H1 (cell line): ENCODE measurements around the gene SLC1A4. TPM values are rescaled to one million over a fixed set of nuclear protein-coding genes. Genes with fewer than 3 reads are reported as not detected.
A peak's percentile ranks its signal among the peaks of the same experiment; 100 is the strongest.

Experiments used
- CTCF ChIA-PET: fragments of 300-600 bp; sonication (Branson Sonifier 250); formaldehyde crosslinking; loops from one replicate; lab custom pipeline; 2021; ENCODE audit not compliant: partially characterized antibody; lab: Charles Lee
- POLR2A ChIA-PET: fragments of 300-600 bp; sonication (Branson Sonifier 250); formaldehyde crosslinking; loops from one replicate; lab custom pipeline; 2021; ENCODE audit warnings: inconsistent platforms; ENCODE audit not compliant: partially characterized antibody; lab: Charles Lee
- DNase-seq, 2 experiments: peaks; one replicate each; pipeline versions ENCODE4 v3.0.0 to v3.0.0-alpha.2; 2010 to 2022; ENCODE audit warnings: low spot score in 2 of 2, low read depth in 1 of 2, mixed read lengths in 1 of 2
- FAIRE-seq: peaks from 2 replicates; lab custom pipeline; 2011; peaks lifted over from hg19 to GRCh38; lab: Jason Lieb, UNC
- H2AFZ ChIP-seq: 2 replicates; pipeline ENCODE4 v1.8.1; 2012; ENCODE audit warnings: low read length, inconsistent platforms
- H2AK5ac ChIP-seq: 2 replicates; pipeline ENCODE4 v1.6.1; 2013; ENCODE audit warnings: low read depth, low read length
- H2BK120ac ChIP-seq: replicated peaks from 2 replicates; pipeline ENCODE3; 2013; ENCODE audit warnings: low read depth, low read length, inconsistent platforms
- H2BK12ac ChIP-seq: 2 replicates; pipeline ENCODE4 v1.6.1; 2013; ENCODE audit warnings: low read depth, low read length
- H2BK15ac ChIP-seq: 2 replicates; pipeline ENCODE4 v1.6.1; 2013; ENCODE audit warnings: low read length
- H2BK20ac ChIP-seq: 2 replicates; pipeline ENCODE4 v1.6.1; 2013; ENCODE audit warnings: low read length
- H2BK5ac ChIP-seq: 2 replicates; pipeline ENCODE4 v1.6.1; 2013; ENCODE audit warnings: low read depth, low read length
- H3K14ac ChIP-seq: 2 replicates; pipeline ENCODE4 v1.6.1; 2013; ENCODE audit warnings: inconsistent platforms; ENCODE audit not compliant: insufficient read length
- H3K18ac ChIP-seq: 2 replicates; pipeline ENCODE4 v1.6.1; 2013; ENCODE audit warnings: low read length; ENCODE audit errors: extremely low read depth
- H3K23ac ChIP-seq: 2 replicates; pipeline ENCODE4 v1.6.1; 2013; ENCODE audit warnings: inconsistent platforms; ENCODE audit not compliant: insufficient read length
- H3K23me2 ChIP-seq: 2 replicates; pipeline ENCODE4 v1.6.1; 2013; ENCODE audit warnings: low read depth, low read length
- H3K27ac ChIP-seq: 2 replicates; pipeline ENCODE4 v1.6.1; 2011; ENCODE audit warnings: low read depth, low read length, inconsistent platforms
- H3K27me3 ChIP-seq, 4 experiments: replicated peaks in 1 of 4; 1 replicate in 1 of 4; 2 replicates in 3 of 4; pipeline versions ENCODE4 v1.6.1 to v1.8.1; 2011 to 2013; ENCODE audit warnings: low read length in 3 of 4, mild to moderate bottlenecking in 3 of 4, inconsistent platforms in 2 of 4, mixed read lengths in 2 of 4, moderate library complexity in 1 of 4; ENCODE audit not compliant: control insufficient read depth in 3 of 4, insufficient read depth in 3 of 4; ENCODE audit errors: extremely low read depth in 1 of 4
- H3K36me3 ChIP-seq, 4 experiments: 2 replicates each; pipeline versions ENCODE4 v1.6.1 to v1.8.1; 2011 to 2013; ENCODE audit warnings: mild to moderate bottlenecking in 4 of 4, low read length in 3 of 4, moderate library complexity in 2 of 4, control low read depth in 1 of 4, inconsistent platforms in 1 of 4; ENCODE audit not compliant: insufficient read depth in 4 of 4, control insufficient read depth in 2 of 4
- H3K4ac ChIP-seq: replicated peaks from 2 replicates; pipeline ENCODE3; 2013; ENCODE audit warnings: low read length, low read depth, mixed read lengths, inconsistent platforms; ENCODE audit not compliant: insufficient read length
- H3K4me1 ChIP-seq, 4 experiments: replicated peaks in 1 of 4; 1 replicate in 1 of 4; 2 replicates in 3 of 4; pipeline versions ENCODE4 v1.6.1 to v1.8.1; 2011 to 2013; ENCODE audit warnings: low read length in 3 of 4, inconsistent platforms in 2 of 4, mixed read lengths in 1 of 4; ENCODE audit not compliant: insufficient read depth in 4 of 4, control insufficient read depth in 3 of 4
- H3K4me2 ChIP-seq, 2 experiments: 2 replicates each; pipeline versions ENCODE4 v1.6.1 to v1.8.1; 2011 to 2013; ENCODE audit warnings: low read depth in 2 of 2, low read length in 2 of 2, control low read depth in 1 of 2, inconsistent platforms in 1 of 2, mild to moderate bottlenecking in 1 of 2; ENCODE audit not compliant: insufficient read depth in 1 of 2
- H3K4me3 ChIP-seq, 4 experiments: fragments of 200-600, 300-600 bp in 1 of 4; sonication (generic), shearing (Covaris generic), sonication (Bioruptor Twin) in 1 of 4; 2 replicates each; pipeline versions ENCODE4 v1.5.1 to v1.8.1; 2011 to 2016; ENCODE audit warnings: low read length in 4 of 4, low read depth in 3 of 4, control low read depth in 2 of 4, inconsistent platforms in 2 of 4, mild to moderate bottlenecking in 2 of 4, mixed read lengths in 1 of 4, moderate library complexity in 1 of 4; ENCODE audit not compliant: insufficient read depth in 2 of 4; ENCODE audit errors: extremely low read depth in 1 of 4
- H3K56ac ChIP-seq: replicated peaks from 2 replicates; pipeline ENCODE3; 2013; ENCODE audit warnings: low read depth, mild to moderate bottlenecking, mixed read lengths, low read length, inconsistent platforms; ENCODE audit not compliant: insufficient read length
- H3K79me1 ChIP-seq: 2 replicates; pipeline ENCODE4 v1.6.1; 2013; ENCODE audit warnings: low read depth, low read length, control low read depth
- H3K79me2 ChIP-seq, 2 experiments: 2 replicates each; pipeline versions ENCODE4 v1.6.1 to v1.8.1; 2012 to 2013; ENCODE audit warnings: low read length in 2 of 2, mild to moderate bottlenecking in 2 of 2, inconsistent platforms in 1 of 2; ENCODE audit not compliant: insufficient read depth in 2 of 2, control insufficient read depth in 1 of 2
- H3K9ac ChIP-seq, 4 experiments: replicated peaks in 1 of 4; 1 replicate in 1 of 4; 2 replicates in 3 of 4; pipeline versions ENCODE4 v1.6.1 to v1.8.1; 2011 to 2013; ENCODE audit warnings: low read depth in 3 of 4, low read length in 3 of 4, control low read depth in 2 of 4, mild to moderate bottlenecking in 2 of 4, moderate library complexity in 2 of 4, inconsistent platforms in 1 of 4; ENCODE audit errors: extremely low read depth in 1 of 4
- H3K9me3 ChIP-seq, 2 experiments: 2 replicates each; pipeline versions ENCODE4 v1.6.1 to v1.8.1; 2012 to 2013; ENCODE audit warnings: mild to moderate bottlenecking in 2 of 2, moderate library complexity in 2 of 2, control low read depth in 1 of 2, inconsistent platforms in 1 of 2, low read depth in 1 of 2, low read length in 1 of 2, mixed read lengths in 1 of 2; ENCODE audit not compliant: insufficient read depth in 2 of 2
- H4K20me1 ChIP-seq, 2 experiments: replicated peaks in 1 of 2; 2 replicates each; pipeline versions ENCODE3 to v1.8.1; 2011 to 2013; ENCODE audit warnings: inconsistent platforms in 2 of 2, low read length in 2 of 2, mild to moderate bottlenecking in 1 of 2; ENCODE audit not compliant: insufficient read depth in 2 of 2, control insufficient read depth in 1 of 2
- H4K5ac ChIP-seq: 2 replicates; pipeline ENCODE4 v1.6.1; 2013; ENCODE audit warnings: low read length, low read depth, mixed read lengths, inconsistent platforms; ENCODE audit not compliant: insufficient read length
- H4K8ac ChIP-seq: 2 replicates; pipeline ENCODE4 v1.8.0; 2013; ENCODE audit warnings: mild to moderate bottlenecking, moderate library complexity, low read length, inconsistent platforms; ENCODE audit not compliant: insufficient read depth; ENCODE audit errors: extremely low read depth
- H4K91ac ChIP-seq: replicated peaks from 2 replicates; pipeline ENCODE3; 2013; ENCODE audit warnings: low read length, mixed read lengths, inconsistent platforms; ENCODE audit not compliant: insufficient read length
- CTCF ChIP-seq, 3 experiments: IDR thresholded peaks; 1 replicate in 2 of 3; 2 replicates in 1 of 3; pipeline versions ENCODE4 v1.5.1 to v1.6.1; 2011; ENCODE audit warnings: low read length in 3 of 3, mild to moderate bottlenecking in 3 of 3, inconsistent platforms in 2 of 3, low read depth in 1 of 3, moderate library complexity in 1 of 3; ENCODE audit not compliant: insufficient read depth in 1 of 3; ENCODE audit errors: control extremely low read depth in 1 of 3
- RAD21 ChIP-seq, 2 experiments: IDR thresholded peaks in 1 of 2; conservative IDR thresholded peaks in 1 of 2; 2 replicates each; pipeline ENCODE4 v1.6.1; 2011; ENCODE audit warnings: low read depth in 2 of 2, low read length in 2 of 2, improper control_type of control experiment in 1 of 2, inconsistent platforms in 1 of 2, mild to moderate bottlenecking in 1 of 2, moderate library complexity in 1 of 2
- TAF1 ChIP-seq: IDR thresholded peaks from 2 replicates; pipeline ENCODE4 v1.6.1; 2011; ENCODE audit warnings: mild to moderate bottlenecking, low read depth, low read length
- WGBS, 2 experiments: shearing (Covaris generic) in 1 of 2; methylation state at CpG; one replicate each; pipeline versions ENCODE4 v1.1.6 to v1.1.7; 2013 to 2015; ENCODE audit warnings: low lambda C conversion rate in 2 of 2, mixed read lengths in 2 of 2, inconsistent platforms in 1 of 2, low coverage in 1 of 2, missing lambda C conversion rate in 1 of 2; ENCODE audit not compliant: insufficient replicate concordance in 2 of 2, insufficient coverage in 1 of 2, insufficient read length in 1 of 2; ENCODE audit errors: extremely low coverage in 1 of 2, missing lambda C conversion rate in 1 of 2; 5-methylcytosine and 5-hydroxymethylcytosine counted together
- polyA plus RNA-seq, 7 experiments: library from polyadenylated mRNA; depleted of rRNA in 3 of 7; stranded (reverse) in 5 of 7; unstranded in 2 of 7; fragments of >200 nt in 5 of 7; fragments of 200-250 nt in 2 of 7; gene quantifications; 1 replicate in 5 of 7; 2 replicates in 1 of 7; 4 replicates in 1 of 7; pipeline versions ENCODE4 v1.2.1 to v1.2.3, GENCODE V29; 2011 to 2013; ENCODE audit warnings: missing spikeins in 2 of 7, mixed read lengths in 2 of 7
- total RNA-seq: library from RNA; stranded (reverse); fragmentation: NEBNext Ultra II Directional; extraction: Animal tissue kit (Norgen Biotek cat#: 25700); gene quantifications from 2 replicates; pipeline ENCODE4 v1.2.1, GENCODE V29; 2021

SLC1A4 gene
- total and polyA plus RNA-seq, 2 of the 8 experiments (the other 6 are each of a cell fraction or from before 2014, with no cell fraction given) = 0.44 to 0.86 TPM

- Histone ChIP-seq H2AK5ac (no peak overlapping the region), H4K5ac (no peak overlapping the region), H3K14ac (no peak overlapping the region), H4K20me1 (peaks cover 12 to 16% of the 10 kb centered on the region in 2 experiments), H3K23me2 (no peaks in the 10 kb centered on the region), H3K4me1 (peaks cover 0 to under 1% (median 0%) of the 10 kb centered on the region in 4 experiments; a peak in 1 of 7 replicates), H3K23ac (no peak overlapping the region), H2BK5ac (no peak overlapping the region), H3K4ac (no peak overlapping the region), H3K36me3 (peaks cover 20 to 58% (median 36%) of the 10 kb centered on the region in 4 experiments), H3K9ac (no peak overlapping the region), H3K79me2 (peaks cover 0 to 29% of the 10 kb centered on the region in 2 experiments; a peak in 2 of 4 replicates), H2BK20ac (no peak overlapping the region), H4K8ac (no peak overlapping the region), H2BK12ac (no peak overlapping the region), H3K56ac (no peak overlapping the region), H3K27ac (no peak overlapping the region), H2BK120ac (no peak overlapping the region), H2AFZ (no peak overlapping the region), H3K18ac (no peak overlapping the region), H3K27me3 (no peaks in the 10 kb centered on the region), H3K4me3 (no peak overlapping the region), H3K79me1 (peaks cover 12% of the 10 kb centered on the region; the same call in 1 of the 2 replicates), H2BK15ac (no peak overlapping the region), H4K91ac (no peak overlapping the region), H3K4me2 (no peak overlapping the region), H3K9me3 (no peaks in the 10 kb centered on the region)
- CTCF ChIA-PET = interaction anchor here (0.7 to 2.6 kb wide), 14 partner anchors 11 to 152 kb away, joined by 3 to 20 read pairs (median 4); no protein-coding TSS in a partner anchor
- TF ChIP-seq CTCF (IDR thresholded peaks at IDR 0.05; ENCODE audit: control extremely low read depth in 1 of 3, insufficient read depth in 1 of 3, low read depth in 1 of 3, low read length in 3 of 3) (peak; percentile 3 to 37 (median 28); a peak in 3 of 4 replicates), TAF1 (no peak), RAD21 (IDR thresholded peaks at IDR 0.05 in 1 of 2, conservative IDR thresholded peaks at IDR 0.05 in 1 of 2; ENCODE audit: low read depth in 2 of 2, low read length in 2 of 2) (peak in 1 of 2 experiments; percentile 41; a peak in 2 of 4 replicates)
- 90% methylated on average over 8 of the region's 8 CpGs; no CpG with 5 or more reads in 1 of the 2 experiments for WGBS, 2 experiments
- POLR2A ChIA-PET = interaction anchor here (1.1 to 3.8 kb wide), 3 partner anchors 12 to 17 kb away, joined by 4 to 33 read pairs (median 4); partner anchors contain the start of gene CEP68
- no peak for DNase-seq
- no peak for FAIRE-seq
These were observed 81.1 kb downstream of the SLC1A4 start for GRCh38 chr2:65070172-65070830.
